SK-N-SH treated with all-trans-retinoic acid at 6 μM for 48 hours (cell line): ENCODE results near the gene ZHX3.

Experiments used
- CSDC2 ChIP-seq: fragments of 250-450 bp; sonication (Bioruptor Pico); IDR thresholded peaks from 2 replicates; pipeline ENCODE4 v1.5.0; 2020; ENCODE audit warnings: mild to moderate bottlenecking, moderate library complexity
- ISL1 ChIP-seq: fragments of 250-450 bp; sonication (Bioruptor Pico); IDR thresholded peaks from 2 replicates; pipeline ENCODE4 v2.1.2; 2022; ENCODE audit warnings: mild to moderate bottlenecking, moderate library complexity
- OSR1 ChIP-seq: fragments of 250-450 bp; sonication (Bioruptor Pico); IDR thresholded peaks from 2 replicates; pipeline ENCODE4 v1.8.0; 2022; ENCODE audit warnings: moderate library complexity, mild to moderate bottlenecking, inconsistent platforms
- SNAI2 ChIP-seq: fragments of 250-450 bp; sonication (Bioruptor Pico); IDR thresholded peaks from 2 replicates; pipeline ENCODE4 v1.5.0; 2020; ENCODE audit warnings: mild to moderate bottlenecking, moderate library complexity

DNA sequence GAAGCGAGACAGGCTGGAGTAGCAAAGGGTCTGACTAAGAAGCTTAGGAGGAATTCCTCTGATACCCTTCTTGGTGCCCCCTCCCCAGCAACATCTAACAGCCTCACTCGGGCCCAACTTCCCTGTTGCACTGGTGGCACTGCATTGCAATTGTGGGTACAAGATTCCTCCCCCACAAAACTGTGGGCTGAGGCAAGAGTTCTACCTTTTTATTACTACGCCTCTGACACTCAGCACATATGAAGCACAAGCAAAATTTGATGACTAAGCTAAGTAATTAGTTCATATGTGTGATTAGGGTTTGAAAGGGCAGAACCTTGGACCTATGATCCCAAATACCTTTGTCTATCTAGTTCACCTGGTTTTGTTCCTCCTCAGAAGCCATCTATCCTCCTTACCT, 83.5 kb downstream of the ZHX3 start:
- TF ChIP-seq CSDC2 (CRISPR knock-in tag) (no peak), ISL1 (CRISPR knock-in tag) (no peak), OSR1 (no peak), SNAI2 (CRISPR knock-in tag) (no peak)
